GM12801 (cell line): ENCODE data around the gene SMIM23.

ENCODE experiments used
- TF ChIP-seq, protein P1 (sequence below): IDR thresholded peaks from one replicate; pipeline ENCODE4 v1.5.1; 2011; ENCODE audit warnings: control low read depth; ENCODE audit not compliant: insufficient read length; ENCODE audit errors: extremely low read depth

The SMIM23 gene

DNA sequence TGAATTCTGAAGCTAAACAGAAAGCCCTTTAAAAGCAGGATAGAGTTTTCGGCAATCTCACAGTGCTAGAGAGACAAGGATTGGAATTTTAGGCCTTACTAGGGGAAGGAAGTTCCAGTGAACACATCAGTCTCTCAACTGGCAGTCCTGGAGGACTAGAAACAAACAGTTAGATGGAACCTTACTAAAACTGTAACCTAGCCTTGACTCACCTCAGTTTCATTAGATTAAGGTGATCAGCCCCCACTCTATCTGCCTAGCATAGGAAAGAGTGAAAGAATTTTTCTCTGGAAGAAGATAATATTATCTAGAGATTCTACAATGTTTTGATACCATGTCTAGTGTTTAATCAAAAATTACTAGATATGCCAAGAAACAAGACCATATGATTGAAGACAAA lies 25.8 kb upstream of the SMIM23 start:
- TF ChIP-seq, protein P1, sequence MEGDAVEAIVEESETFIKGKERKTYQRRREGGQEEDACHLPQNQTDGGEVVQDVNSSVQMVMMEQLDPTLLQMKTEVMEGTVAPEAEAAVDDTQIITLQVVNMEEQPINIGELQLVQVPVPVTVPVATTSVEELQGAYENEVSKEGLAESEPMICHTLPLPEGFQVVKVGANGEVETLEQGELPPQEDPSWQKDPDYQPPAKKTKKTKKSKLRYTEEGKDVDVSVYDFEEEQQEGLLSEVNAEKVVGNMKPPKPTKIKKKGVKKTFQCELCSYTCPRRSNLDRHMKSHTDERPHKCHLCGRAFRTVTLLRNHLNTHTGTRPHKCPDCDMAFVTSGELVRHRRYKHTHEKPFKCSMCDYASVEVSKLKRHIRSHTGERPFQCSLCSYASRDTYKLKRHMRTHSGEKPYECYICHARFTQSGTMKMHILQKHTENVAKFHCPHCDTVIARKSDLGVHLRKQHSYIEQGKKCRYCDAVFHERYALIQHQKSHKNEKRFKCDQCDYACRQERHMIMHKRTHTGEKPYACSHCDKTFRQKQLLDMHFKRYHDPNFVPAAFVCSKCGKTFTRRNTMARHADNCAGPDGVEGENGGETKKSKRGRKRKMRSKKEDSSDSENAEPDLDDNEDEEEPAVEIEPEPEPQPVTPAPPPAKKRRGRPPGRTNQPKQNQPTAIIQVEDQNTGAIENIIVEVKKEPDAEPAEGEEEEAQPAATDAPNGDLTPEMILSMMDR = no peak

DNA sequence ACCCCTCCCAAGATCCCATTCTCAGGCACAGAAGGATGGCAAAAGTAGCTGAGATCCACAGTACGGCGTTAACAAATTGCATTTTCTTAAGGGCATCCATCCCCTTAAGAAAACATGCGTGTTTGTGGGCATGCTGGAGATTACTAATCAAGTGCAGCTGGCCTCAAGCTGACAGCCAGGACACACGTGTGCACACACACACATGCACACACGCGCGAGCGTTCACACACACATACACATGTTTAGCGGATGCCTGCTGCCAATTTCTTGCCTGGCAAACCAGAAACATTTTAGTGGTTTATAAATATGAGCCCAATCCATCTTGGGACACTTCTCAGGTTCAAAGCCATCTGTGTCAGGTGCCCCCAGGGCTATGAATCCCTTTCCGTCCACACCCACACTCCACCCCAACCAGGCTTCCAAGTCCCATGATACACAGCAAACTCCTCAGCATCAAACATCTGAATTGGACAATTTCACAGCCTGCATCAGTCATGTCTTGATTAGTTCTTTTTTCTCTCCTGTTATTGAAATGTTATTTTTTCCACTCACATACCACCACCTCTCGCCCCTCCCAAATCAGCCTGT lies 23.5 kb upstream of the SMIM23 start:
- TF ChIP-seq, protein P1 = no peak

GRCh38 chr5:171762903-171763302 lies 22.7 kb upstream of the SMIM23 start:
- TF ChIP-seq, protein P1 = no peak

DNA sequence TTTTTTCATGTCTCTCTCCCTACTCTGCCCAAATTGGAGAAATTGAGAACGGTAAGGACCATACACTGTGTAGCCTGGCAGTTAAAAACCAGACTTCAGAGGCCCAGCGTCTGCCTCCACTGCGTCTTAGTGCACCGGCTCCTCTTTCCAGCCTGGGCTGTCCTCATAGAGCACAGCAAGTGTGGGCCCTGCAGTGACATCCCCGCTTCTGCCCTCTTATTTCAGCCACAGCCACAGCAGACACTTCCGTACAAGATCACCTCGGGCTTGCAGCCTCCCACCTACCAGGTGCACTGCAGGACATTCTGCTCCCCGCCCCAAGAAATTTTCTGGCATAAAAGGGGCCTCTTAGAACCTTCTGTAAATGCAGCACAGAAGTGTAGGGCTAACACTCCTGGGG lies 21.4 kb upstream of the SMIM23 start:
- TF ChIP-seq, protein P1 = no peak

GRCh38 chr5:171766875-171767274 lies 18.7 kb upstream of the SMIM23 start:
- TF ChIP-seq, protein P1 = no peak

- TF ChIP-seq, protein P1 = no peak
These were observed 15.5 kb upstream of the SMIM23 start for GRCh38 chr5:171770153-171770552.

GRCh38 chr5:171771856-171772255 lies 13.8 kb upstream of the SMIM23 start:
- TF ChIP-seq, protein P1 = no peak
